GM20000 (cell line): ENCODE results near the gene JAM3.

Source experiments
- DNase-seq: peaks from one replicate; pipeline ENCODE4 v3.0.0; 2012; ENCODE audit warnings: low spot score
- TF ChIP-seq, protein P1 (sequence below): IDR thresholded peaks from 2 replicates; pipeline ENCODE4 v1.5.1; 2012; ENCODE audit warnings: mild to moderate bottlenecking, control low read depth; ENCODE audit errors: extremely low read depth, missing control alignments

JAM3 gene

DNA sequence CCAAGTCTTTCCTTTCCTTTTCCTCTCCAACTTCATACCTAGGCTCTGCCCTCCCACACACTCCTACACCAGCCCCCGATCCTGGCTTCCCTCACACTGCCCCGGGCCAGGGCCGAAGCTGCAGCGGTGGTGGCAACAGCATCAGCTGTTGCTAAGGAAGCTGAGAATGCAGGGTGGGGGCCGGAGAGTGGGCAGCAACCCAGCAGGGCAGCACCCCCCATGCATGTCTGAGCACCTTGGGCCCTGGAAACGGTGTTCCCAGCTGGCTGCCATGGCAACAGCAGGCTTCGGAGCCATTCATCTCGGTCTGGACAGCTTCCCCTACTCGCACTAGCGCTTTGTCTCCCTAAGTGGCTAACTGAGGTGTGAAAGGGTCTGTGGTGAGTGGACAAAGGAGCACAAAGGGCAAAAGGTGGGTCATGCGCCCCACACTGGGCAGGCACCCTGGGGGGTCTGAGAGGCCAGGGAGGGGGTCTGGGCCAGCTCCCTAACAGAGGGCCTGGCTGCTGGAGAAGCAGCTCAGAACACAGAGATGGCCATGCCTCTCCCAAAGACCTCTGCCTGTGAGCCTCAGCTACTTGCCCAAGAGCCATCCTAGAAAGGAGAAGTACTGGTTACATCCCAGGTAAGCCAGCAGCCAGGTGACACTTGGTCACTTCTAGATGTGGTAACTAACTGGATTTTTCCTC lies 42.1 kb upstream of the JAM3 start:
- TF ChIP-seq, protein P1, sequence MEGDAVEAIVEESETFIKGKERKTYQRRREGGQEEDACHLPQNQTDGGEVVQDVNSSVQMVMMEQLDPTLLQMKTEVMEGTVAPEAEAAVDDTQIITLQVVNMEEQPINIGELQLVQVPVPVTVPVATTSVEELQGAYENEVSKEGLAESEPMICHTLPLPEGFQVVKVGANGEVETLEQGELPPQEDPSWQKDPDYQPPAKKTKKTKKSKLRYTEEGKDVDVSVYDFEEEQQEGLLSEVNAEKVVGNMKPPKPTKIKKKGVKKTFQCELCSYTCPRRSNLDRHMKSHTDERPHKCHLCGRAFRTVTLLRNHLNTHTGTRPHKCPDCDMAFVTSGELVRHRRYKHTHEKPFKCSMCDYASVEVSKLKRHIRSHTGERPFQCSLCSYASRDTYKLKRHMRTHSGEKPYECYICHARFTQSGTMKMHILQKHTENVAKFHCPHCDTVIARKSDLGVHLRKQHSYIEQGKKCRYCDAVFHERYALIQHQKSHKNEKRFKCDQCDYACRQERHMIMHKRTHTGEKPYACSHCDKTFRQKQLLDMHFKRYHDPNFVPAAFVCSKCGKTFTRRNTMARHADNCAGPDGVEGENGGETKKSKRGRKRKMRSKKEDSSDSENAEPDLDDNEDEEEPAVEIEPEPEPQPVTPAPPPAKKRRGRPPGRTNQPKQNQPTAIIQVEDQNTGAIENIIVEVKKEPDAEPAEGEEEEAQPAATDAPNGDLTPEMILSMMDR: no peak
- no peak for DNase-seq

DNA sequence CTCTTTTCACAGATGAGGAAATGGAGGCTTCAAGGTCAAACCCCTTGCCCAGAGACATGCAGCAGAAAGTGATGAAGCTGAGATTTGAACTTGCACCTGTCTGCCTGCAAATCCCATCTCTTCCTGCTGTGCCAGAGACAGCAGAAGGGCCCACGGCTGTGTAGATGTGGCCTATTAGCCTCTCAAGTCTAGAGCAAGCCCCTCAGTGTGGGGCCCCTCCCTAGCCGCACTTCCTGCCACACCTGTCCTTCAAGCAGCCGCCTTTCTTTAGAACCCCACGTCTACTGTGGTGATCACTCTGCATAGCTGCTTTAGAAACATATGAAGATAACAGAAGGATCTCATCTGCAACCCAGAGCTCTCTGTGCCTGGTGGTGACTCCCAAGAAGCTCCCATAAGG lies 41.2 kb upstream of the JAM3 start:
- DNase-seq: no peak
- TF ChIP-seq, protein P1: no peak

DNA sequence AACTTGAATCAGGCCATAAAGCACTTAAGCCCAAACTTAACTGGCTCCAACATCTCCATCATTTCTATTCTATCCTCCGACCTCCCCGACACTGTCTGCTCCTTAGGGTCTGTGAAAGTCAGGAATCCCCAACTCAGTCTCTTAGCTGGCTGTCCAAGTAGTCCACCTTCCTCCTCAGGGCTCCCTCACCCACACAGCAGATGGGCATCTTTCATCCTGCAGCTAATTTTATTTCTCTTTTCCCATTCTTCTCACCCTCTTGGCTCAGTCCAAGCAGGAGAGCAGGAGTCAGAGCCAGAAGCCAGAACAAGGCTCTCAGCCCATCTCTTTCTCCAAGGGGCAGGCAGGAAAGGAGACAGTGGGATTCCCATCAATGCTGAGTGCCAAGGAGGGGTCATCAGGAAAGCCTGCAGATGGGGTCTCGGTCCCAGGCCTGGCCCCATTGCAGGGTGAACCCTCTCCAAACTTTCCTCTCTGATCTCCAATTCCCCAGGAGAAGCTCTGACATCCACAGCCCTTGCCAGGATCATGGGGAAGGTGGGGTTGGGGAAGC lies 40.4 kb upstream of the JAM3 start:
- no peak for DNase-seq
- TF ChIP-seq, protein P1: no peak

DNA sequence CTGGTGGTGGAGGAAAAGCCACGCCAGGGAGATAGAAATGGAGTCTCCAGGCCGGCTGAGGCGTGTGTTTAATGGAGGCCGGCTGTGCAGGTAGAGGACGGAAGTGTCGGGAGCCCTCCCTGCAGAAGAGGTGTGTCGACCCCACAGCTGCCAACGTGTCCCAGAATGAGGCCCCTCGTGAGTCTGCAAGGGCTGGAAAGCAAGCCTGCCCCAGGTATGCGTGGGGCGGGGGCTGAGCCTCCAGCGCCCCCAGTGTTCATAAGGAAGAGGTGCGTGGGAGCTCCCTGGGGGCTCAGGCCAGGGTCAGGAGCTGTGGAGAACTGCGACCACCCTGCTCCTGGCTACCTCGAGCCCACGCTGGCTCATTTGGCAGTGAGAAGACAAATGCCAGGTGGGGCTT lies 38.0 kb upstream of the JAM3 start:
- no peak for DNase-seq
- TF ChIP-seq, protein P1: no peak

DNA sequence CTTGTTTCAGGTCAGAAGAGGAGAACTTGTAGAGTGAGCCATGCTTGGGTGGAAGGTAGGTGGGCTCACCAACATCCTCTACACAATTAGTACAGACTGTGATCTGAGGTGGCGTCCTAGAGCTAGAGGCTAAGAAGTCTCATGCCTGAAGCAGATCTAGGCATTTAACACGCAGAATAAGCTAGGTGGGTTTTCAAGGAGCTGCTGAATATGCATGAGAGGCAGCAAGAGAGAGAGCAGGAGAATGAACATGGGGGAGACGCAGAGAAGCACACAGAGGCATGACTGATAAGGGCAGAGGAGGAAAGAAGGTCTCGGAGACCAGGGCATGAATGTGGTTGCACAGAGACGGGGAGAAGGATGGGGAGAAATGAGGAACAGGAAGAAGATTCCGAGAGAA lies 36.8 kb upstream of the JAM3 start:
- no peak for DNase-seq
- TF ChIP-seq, protein P1: no peak

DNA sequence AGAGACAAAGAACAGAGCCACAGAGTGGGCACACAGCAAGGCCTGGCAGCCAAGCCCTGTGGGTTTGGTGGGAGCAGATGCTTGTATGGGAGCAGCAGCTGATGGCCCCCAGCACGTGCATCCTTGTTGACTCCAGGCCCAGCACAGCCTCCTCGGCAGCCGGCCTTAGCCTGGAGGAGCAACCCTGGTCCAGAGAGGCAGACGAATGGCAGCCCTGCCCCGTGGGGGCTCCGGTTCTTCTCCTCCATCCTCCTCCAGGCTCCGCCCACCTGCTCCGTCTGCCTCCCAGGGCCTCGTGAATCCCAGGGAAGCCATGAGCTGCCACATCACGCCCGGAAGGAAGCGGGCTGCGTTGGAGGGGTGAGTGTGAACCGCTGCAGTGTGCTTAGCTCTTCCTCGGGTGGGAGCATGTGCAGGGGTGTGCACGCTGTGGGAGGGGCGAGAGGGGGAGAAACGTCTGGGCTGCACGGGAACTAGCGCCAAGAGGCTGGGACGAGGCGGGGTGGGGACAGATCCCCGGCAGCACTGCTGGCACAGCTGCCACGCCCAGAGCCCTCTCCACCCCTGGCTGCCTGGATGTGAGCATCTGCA lies 36.3 kb upstream of the JAM3 start:
- DNase-seq: no peak
- TF ChIP-seq, protein P1: no peak

DNA sequence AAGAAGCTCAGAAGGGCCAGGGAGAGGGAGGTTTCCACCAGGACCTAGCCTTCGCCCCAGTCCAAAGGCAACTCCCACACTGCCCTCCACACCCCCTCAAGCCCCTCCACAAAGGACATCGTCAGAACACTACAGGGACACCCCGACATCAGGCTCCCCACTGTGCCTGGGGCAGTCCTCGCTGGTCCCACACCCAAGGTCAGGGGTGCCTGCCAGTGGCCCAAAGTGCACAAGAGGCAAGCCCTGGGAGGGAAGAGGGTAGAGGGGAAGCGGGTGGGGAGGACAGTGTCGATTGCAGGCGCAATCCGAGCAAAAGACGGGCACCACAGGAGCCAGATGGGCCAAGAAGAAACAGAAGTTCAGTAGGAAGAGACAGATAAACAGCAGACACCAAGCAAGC lies 35.6 kb upstream of the JAM3 start:
- TF ChIP-seq, protein P1: no peak
- no peak for DNase-seq
